ENCODE results near the gene P2RX7. TPM values are rescaled to one million over a fixed set of nuclear protein-coding genes. Genes with fewer than 3 reads are reported as not detected.

P2RX7 gene
- total and polyA plus RNA-seq, 7 donors = 0.60 to 8.0 (median 3.9) TPM

DNA sequence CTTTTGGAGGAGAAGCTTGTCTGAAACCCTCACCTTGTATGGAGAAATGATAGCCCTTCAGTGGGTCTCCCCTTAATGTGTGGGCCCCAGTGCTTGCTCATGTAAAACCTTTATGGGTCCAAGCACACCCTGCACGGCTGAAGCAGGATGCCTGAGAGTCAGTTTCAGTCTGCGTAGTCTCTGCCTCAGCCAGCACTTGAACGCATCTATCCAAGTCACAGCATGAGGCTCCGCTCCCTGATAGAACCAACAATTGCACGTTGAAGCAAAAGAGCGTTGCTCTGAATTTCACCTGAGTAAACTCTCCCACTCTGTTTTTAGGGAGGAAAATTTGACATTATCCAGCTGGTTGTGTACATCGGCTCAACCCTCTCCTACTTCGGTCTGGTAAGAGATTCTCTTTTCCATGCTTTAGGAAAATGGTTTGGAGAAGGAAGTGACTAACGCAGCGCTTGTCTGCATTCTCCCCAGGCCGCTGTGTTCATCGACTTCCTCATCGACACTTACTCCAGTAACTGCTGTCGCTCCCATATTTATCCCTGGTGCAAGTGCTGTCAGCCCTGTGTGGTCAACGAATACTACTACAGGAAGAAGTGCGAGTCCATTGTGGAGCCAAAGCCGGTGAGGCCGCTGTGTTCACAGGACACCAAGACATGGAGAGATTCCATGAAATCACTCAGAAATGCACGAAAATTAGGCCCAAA, 44.3 kb downstream of the P2RX7 start:
- Histone ChIP-seq H3K4me3 (no peak overlapping the region), H3K27me3 (no peaks in the 10 kb centered on the region), H3K9me3 (no peaks in the 10 kb centered on the region), H3K4me1 (peaks cover 0 to 5% (median 0%) of the 10 kb centered on the region in 4 donors), H3K27ac (no peak overlapping the region), H3K36me3 (peaks cover 0 to 31% (median 0%) of the 10 kb centered on the region in 4 donors)
- intact Hi-C loops (cut with DNase I) = no loop called here
- TF ChIP-seq, protein P1, sequence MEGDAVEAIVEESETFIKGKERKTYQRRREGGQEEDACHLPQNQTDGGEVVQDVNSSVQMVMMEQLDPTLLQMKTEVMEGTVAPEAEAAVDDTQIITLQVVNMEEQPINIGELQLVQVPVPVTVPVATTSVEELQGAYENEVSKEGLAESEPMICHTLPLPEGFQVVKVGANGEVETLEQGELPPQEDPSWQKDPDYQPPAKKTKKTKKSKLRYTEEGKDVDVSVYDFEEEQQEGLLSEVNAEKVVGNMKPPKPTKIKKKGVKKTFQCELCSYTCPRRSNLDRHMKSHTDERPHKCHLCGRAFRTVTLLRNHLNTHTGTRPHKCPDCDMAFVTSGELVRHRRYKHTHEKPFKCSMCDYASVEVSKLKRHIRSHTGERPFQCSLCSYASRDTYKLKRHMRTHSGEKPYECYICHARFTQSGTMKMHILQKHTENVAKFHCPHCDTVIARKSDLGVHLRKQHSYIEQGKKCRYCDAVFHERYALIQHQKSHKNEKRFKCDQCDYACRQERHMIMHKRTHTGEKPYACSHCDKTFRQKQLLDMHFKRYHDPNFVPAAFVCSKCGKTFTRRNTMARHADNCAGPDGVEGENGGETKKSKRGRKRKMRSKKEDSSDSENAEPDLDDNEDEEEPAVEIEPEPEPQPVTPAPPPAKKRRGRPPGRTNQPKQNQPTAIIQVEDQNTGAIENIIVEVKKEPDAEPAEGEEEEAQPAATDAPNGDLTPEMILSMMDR (IDR thresholded peaks at IDR 0.05) = no peak
- TF ChIP-seq POLR2AphosphoS5 (IDR thresholded peaks at IDR 0.05) = no peak
- TF ChIP-seq POLR2A (IDR thresholded peaks at IDR 0.05) = no peak
- DNase-seq = no peak
- 91 to 93% methylated on average over 19 of the region's 19 CpGs for WGBS, 2 donors

DNA sequence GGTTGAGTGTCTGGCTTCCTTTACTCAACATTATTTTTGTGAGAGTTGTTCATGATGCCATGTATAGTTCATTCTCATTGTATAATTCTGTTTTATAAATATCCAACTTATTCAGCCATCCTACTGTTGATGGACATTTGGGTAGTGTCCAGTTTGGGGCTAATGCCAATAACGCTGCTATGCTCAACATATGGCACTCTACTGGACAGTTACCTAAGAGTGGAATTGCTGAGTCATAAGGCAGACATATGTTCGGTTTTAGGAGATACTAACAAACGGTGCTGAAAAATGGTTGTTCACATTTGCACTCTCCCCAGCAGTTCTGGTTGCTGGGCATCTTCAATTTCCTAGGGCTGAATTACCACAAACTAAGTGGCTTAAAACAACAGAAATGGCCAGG, 48.5 kb downstream of the P2RX7 start:
- no peak for TF ChIP-seq POLR2AphosphoS5 (IDR thresholded peaks at IDR 0.05)
- TF ChIP-seq EP300 (IDR thresholded peaks at IDR 0.05) = no peak
- no peak for TF ChIP-seq POLR2A (IDR thresholded peaks at IDR 0.05)
- TF ChIP-seq, protein P1 (IDR thresholded peaks at IDR 0.05) = no peak
- intact Hi-C loops (cut with DNase I) = no loop called here
- WGBS, 2 donors = 82 to 92% methylated on average over 3 of the region's 3 CpGs

DNA sequence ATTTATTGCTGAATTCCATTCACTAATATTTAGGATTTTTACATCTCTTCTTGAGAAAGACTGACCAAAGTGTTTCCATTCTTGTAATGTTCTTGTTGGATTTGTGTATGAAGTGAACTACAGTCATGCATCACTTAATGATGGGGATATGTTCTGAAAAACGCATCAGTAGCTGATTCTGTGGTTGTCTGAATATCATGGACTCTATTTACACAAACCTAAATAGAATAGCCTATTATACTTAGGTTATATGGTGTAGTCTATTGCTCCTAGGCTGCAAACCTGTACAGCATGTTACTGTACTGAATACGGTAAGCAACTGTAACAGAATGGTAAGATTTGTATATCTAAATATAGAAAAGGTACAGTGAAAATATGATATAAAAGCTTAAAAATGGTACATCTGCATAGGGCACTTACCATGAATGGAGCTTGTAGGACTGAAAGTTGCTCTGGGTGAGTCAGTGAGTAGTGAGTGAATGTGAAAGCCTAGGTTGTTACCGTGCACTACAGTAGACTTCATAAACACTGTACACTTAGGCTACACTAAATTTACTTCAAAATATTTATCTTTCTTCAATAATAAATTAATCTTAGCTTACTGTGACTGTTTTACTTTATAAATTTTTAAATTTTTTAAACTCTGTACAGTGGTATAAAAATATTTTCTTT, 49.7 kb downstream of the P2RX7 start:
- no peaks in the 10 kb centered on the region for H3K9me3 ChIP-seq

More for the DNA sequence above, 48.5 kb downstream of the P2RX7 start:
- no peak for DNase-seq
- H3K4me1 ChIP-seq = no peaks in the 10 kb centered on the region
- H3K36me3 ChIP-seq = peaks cover 0 to 39% (median 7%) of the 10 kb centered on the region in 4 donors
- no peak overlapping the region for H3K4me3 ChIP-seq
- no peaks in the 10 kb centered on the region for H3K9me3 ChIP-seq
- no peak overlapping the region for H3K27ac ChIP-seq
- no peaks in the 10 kb centered on the region for H3K27me3 ChIP-seq

DNA sequence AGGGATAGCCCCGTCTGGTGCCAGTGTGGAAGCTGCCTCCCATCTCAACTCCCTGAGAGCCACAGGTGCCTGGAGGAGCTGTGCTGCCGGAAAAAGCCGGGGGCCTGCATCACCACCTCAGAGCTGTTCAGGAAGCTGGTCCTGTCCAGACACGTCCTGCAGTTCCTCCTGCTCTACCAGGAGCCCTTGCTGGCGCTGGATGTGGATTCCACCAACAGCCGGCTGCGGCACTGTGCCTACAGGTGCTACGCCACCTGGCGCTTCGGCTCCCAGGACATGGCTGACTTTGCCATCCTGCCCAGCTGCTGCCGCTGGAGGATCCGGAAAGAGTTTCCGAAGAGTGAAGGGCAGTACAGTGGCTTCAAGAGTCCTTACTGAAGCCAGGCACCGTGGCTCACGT, 51.7 kb downstream of the P2RX7 start:
- no peak for TF ChIP-seq POLR2A (IDR thresholded peaks at IDR 0.05)
- no peak for TF ChIP-seq EP300 (IDR thresholded peaks at IDR 0.05)
- TF ChIP-seq POLR2AphosphoS5 (IDR thresholded peaks at IDR 0.05) = no peak
- TF ChIP-seq, protein P1 (IDR thresholded peaks at IDR 0.05) = no peak
- Histone ChIP-seq H3K27me3 (no peaks in the 10 kb centered on the region), H3K4me1 (no peaks in the 10 kb centered on the region), H3K4me3 (no peak overlapping the region), H3K36me3 (peaks cover 0 to 24% (median 7%) of the 10 kb centered on the region in 4 donors), H3K27ac (no peak overlapping the region), H3K9me3 (no peaks in the 10 kb centered on the region)
- intact Hi-C loops (cut with DNase I) = no loop called here
- DNase-seq = no peak
- 90 to 95% methylated on average over 15 of the region's 15 CpGs for WGBS, 2 donors

More for the DNA sequence above, 49.7 kb downstream of the P2RX7 start:
- H3K4me1 ChIP-seq = no peaks in the 10 kb centered on the region
- no peak for DNase-seq
- 82 to 87% methylated on average over 3 of the region's 3 CpGs for WGBS, 2 donors
- TF ChIP-seq POLR2AphosphoS5 (IDR thresholded peaks at IDR 0.05) (no peak), EP300 (IDR thresholded peaks at IDR 0.05) (no peak), POLR2A (IDR thresholded peaks at IDR 0.05) (no peak)
- TF ChIP-seq, protein P1 (IDR thresholded peaks at IDR 0.05) = no peak
- H3K27ac ChIP-seq = no peak overlapping the region
- H3K4me3 ChIP-seq = no peak overlapping the region
- H3K27me3 ChIP-seq = no peaks in the 10 kb centered on the region
- peaks cover 0 to 38% (median 7%) of the 10 kb centered on the region in 4 donors for H3K36me3 ChIP-seq
- intact Hi-C loops (cut with DNase I) = no loop called here
